Measurements from ENCODE around the gene TRAPPC2B.
A peak's percentile ranks its signal among the peaks of the same experiment; 100 is the strongest.
"Not testable (repeated sequence)": the region's sequence is repeated elsewhere in the genome, so short reads cannot be mapped to it uniquely, and the experiment has no call there.

TRAPPC2B gene

DNA sequence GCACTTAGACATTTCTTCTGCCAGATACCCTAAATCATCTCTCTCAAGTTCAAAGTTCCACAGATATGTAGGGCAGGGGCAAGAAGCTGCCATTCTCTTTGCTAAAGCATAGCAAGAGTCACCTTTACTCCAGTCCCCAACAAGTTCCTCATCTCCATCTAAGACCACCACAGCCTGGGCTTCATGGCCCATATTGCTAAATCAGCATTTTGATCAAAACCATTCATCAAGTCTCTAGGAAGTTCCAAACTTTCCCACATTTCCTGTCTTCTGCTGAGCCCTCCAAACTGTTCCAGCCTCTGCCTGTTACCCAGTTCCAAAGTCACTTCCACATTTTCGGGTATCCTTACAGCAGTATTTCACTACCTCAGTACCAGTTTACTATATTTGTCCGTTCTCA lies 11.3 kb downstream of the TRAPPC2B start:
- not testable (repeated sequence) for DNase-seq (ENCODE audit: low read depth in 3 of 3)

DNA sequence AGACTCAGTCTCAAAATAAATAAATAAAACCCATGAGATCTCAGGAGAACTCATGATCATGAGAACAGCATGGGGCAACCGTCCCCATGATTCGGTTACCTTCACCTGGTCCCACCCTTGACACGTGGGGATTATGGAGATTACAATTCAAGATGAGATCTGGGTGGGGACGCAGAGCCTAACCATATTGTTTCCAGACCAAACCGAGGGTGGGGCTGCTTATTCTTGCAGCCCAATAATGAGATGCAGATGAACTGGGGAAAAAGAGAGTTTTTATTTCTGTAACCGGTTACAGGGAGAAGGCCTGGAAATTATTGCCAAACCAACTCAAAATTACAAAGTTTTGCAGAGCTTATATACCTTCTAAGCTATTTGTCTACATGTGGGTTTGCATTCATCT lies 12.8 kb downstream of the TRAPPC2B start:
- no peak for DNase-seq (ENCODE audit: low read depth in 3 of 3)

DNA sequence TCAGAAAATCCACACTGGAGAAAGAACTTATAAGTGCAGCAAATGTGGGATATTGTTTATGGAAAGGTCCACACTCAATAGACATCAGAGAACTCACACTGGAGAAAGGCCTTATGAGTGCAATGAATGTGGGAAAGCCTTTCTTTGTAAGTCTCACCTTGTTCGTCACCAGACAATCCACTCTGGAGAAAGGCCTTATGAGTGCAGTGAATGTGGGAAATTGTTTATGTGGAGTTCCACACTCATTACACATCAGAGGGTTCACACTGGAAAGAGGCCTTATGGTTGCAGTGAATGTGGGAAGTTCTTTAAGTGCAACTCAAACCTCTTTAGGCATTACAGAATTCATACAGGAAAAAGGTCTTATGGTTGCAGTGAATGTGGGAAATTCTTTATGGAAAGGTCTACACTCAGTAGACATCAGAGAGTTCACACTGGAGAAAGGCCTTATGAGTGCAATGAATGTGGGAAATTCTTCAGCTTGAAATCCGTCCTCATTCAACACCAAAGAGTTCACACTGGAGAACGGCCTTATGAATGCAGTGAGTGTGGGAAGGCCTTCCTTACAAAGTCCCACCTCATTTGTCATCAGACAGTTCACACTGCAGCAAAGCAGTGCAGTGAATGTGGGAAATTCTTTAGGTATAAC lies 14.3 kb downstream of the TRAPPC2B start:
- no peak for DNase-seq (ENCODE audit: low read depth in 3 of 3)

DNA sequence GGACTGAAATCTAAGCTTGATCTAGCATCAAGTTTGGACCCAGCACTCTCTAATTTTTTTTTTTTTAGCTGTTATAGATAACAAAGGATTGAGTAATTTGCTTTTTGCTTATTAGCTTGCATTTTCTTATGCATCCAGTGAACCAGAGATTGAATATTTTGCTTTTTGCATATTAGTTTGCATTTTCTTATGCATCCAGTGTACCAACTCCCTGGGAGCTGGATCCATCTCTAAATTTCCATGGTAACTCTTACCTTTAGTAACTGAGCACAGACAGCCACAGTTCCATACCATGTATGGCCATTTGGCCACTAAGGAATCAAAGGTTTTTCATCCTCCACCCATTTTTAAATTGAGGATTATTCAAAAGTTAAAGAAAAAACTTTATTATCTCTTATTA lies 17.6 kb downstream of the TRAPPC2B start:
- no peak for DNase-seq (ENCODE audit: low read depth in 3 of 3)

DNA sequence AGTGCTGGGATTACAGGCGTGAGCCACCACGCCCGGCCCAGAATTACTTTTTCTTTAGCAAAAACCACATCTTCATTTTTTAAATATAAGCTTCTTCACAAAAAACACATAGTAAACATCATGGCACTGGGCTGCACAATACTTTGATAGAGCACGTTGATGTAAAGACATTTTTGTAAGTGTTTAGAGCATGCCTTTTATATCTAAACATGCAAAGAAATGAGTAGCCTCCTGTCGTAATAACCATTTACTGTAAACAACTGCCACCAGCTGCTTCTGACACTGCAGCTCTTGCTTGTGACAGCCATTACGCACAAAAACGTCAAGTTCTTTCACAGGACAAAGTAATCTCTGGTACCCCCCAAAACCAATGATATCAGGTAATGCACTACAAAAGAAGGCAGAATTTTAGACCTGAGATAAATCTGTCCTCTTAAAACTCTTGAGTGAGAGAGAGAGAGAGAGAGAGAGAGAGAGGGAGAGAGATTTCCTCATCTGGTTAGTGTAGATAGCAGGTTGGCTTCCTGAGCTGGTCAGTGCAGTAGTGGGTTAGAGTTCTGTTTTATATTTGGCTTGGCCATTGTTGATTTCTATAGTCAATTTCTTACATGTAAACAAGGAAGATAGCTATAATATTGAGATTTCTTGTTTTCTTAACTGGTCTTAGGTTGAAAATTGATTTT lies 19.6 kb downstream of the TRAPPC2B start:
- no peak for DNase-seq (ENCODE audit: low read depth in 3 of 3)

DNA sequence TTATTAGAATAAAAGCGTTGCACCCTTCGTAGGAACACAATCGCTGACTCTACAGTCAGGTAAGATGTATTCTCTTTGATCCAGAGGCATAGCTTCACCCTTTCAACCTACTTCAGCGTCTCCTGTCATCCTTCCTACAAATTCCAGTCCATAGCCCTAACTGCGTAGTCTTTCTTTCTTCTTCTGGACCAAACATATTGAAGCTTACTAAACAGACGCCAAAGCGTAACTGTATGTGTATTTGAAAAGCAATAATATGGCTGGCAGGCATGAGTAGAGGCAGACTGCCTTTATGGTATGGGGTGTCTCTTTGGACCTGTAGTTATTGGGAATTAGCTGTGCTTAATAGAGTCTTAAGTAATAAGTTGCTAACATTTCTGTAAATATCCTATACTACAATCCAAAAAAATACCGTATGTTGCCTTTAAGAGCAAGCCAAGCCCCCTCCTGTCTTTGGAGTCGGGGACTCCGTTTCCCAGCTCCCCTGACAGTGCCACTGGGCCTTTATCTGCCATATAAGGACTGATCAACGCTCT lies 25.9 kb downstream of the TRAPPC2B start:
- no peak for DNase-seq (ENCODE audit: low read depth in 3 of 3)

DNA sequence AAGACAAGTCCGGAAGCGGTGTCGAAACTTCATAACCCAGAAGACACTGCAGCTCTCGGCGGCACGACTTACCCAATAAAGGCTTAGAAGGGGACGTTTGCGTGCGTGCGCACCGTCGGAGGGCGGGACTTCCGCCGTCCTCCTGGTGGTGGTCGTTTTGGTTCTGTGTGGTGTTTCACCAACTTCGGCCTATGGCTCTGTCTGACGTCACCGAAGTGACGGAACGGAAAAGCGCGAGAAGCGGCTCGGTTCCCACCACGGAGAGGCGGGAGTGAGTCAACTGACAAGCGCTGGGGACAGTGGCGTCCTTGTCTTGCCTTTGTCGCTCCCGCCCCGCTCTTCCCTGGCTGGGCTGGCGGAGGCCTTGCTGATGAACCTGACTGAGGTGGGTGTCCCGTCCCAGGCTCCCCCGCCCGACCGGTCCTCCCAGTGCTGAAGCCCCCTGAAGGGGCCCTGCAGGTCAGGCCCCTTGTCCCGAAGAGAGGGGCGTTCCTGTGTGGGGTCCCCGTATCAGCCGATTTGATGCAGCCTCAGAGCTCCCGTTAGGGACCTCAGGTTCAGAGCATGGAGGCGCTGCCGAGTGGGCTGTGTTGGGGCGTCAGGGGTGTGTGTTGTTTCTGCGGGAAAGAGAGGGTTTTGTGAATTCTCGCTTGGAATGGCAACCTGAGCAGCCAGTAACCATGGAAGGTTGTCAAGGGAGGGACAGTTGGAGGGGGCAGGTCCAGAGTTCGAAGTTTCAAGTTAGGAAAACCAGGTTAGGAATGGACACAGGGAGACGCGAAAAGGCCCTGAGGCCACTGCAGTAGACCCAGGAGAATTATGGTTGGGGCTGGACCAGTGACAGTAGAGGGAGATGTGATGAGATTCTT lies 26.6 kb downstream of the TRAPPC2B start, which contains the start of gene ZNF548:
ZNF548 (plus strand) TSS at position 125 of the 869 bp plus-strand sequence; CDS start at position 371, 246 bp downstream.
- DNase-seq (ENCODE audit: low read depth in 3 of 3): peak; percentile 91 to 93 (median 93)

DNA sequence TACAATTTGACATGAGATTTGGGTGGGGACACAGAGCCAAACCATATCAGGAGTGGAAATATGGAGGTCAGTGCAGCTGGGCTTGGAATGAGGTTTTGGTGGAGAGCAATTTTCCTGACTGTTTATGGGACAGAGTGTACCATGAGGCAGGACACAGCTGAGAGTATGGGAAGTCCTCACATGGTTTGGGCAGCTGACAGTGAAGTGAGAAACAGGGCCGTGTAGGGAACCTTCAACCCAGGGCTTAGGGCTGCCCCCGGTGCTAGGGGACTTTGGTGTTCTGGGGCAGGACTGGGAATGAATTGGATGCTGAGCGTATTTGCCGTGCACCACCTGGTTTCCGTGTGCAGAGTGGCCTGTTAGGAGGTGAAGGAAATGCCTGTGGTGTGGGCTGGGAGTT lies 32.4 kb downstream of the TRAPPC2B start:
- DNase-seq (ENCODE audit: low read depth in 3 of 3): no peak

DNA sequence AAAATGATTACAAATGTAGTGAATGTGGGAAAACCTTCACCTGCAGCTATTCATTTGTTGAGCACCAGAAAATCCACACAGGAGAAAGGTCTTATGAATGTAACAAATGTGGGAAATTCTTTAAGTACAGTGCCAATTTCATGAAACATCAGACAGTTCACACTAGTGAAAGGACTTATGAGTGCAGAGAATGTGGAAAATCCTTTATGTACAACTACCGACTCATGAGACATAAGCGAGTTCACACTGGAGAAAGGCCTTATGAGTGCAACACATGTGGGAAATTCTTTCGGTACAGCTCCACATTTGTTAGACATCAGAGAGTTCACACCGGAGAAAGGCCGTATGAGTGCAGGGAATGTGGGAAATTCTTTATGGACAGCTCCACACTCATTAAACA lies 35.5 kb downstream of the TRAPPC2B start:
- DNase-seq (ENCODE audit: low read depth in 3 of 3): no peak

DNA sequence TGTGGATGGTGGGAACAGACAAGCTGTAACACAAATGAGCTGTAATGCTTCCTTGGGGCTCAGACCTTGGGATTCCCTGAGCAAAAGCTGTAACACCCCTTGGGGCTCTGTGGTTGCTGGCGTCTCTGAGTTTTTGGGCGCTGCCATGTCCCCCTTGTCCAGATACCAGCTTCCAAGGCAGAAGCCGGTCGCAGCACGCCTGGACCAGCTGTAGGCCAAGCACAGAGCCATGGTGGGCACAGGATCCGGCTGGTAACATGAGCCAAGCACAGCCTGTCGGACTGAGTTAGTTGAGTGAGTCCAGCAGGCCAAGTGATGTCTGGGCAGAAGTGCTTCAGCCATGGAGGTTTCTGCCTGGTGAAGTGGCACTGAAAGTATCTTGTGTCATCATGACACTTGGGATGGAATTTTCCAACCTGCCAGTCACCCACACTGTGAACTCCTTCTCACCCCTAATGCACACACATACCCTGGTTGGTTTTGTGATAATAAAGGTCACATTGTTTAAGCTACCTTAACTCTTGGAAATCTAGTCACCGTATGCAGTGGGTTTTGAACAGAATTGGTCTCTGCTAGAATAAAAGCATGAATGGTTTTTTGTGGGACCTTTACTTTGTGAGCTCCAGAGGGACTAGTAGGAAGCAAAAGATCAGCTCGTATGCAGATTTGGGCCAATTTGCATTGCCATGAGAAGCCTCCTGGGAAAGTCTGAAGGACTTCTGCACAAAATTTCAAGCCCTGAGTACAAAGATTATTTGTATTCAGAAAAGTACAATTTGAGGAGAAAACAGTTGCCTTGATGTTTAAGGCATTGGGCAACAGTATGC lies 40.6 kb downstream of the TRAPPC2B start:
- DNase-seq (ENCODE audit: low read depth in 3 of 3): no peak

DNA sequence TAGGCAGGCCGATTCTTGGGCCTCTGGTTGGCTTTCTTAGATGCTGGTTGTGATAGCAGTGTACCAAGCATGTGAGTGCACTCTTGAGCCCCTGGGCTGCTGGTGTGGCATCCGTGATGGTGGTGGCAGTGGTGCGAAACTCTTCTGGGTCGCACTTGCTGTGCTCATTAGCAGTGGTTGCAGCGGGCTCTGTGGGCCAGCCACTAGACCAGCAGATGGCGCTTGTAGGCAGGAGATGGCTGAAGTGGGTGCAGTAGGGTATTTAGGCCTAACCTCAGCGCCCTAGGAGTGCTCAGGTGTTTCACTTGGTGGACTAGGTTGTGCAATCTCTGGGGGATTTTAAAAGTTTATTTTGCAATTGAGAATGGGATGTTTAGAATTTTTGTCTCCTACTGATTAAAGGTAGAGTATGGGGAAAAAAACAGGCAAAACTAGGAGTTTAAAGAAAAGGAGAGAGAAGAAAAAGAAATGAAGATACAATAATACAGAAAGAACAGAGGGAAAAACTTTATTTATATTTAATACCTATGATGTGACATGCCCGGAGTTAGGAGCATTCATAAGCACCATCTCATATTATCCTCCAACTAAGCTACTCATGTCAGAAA lies 43.3 kb downstream of the TRAPPC2B start:
- peak; percentile 36 to 59 (median 43) for DNase-seq (ENCODE audit: low read depth in 3 of 3)

DNA sequence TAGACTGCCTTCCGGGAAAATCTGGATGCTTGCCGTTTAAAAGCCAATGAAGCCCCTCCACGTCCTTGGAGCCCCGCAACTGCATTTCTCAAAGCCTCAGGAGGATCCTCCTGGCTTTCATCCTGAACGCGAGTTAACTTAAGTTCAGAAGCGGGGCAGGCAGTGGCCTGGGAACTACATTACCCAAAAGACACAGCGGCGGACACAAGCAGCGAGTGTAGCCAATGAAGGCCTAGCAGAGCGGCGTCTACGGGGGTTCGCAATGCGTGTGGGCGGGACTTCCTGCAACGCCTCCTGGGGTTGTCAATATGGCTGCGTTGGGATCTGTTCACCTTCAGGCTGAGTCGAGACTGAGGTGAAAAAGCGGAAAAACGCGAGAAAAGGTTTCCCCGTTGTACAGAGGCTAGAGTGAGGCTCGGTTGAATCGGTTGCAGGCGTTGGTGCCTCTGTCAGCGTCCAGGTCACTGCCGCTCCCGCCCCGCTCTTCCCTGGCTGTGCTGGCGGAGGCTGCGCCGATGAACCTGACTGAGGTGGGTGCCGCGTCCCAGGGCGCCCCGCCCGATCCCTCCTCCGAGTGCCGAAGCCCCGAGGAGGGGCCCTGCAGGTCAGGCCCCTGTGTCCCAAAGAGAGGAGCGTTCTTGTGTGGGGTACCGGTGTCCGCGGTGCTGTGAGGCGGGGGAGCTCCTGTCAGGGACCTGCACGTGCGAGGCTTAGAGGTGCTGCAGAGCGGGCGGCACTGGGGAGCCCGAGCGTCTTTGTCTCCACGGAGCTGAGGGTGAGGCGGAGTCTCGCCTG lies 47.7 kb downstream of the TRAPPC2B start, which contains the start of gene ZNF17:
ZNF17 (plus strand) TSS at position 285 of the 795 bp plus-strand sequence. CDS start 2,455 bp downstream, outside the sequence.
- DNase-seq (ENCODE audit: low read depth in 3 of 3): peak; percentile 74 to 87 (median 85)
